GM20000 (cell line): ENCODE measurements around the gene PITPNM3.

Experiments
- DNase-seq: peaks from one replicate; pipeline ENCODE4 v3.0.0; 2012; ENCODE audit warnings: low spot score
- TF ChIP-seq, protein P1 (sequence below): IDR thresholded peaks from 2 replicates; pipeline ENCODE4 v1.5.1; 2012; ENCODE audit warnings: mild to moderate bottlenecking, control low read depth; ENCODE audit errors: extremely low read depth, missing control alignments

PITPNM3 gene

DNA sequence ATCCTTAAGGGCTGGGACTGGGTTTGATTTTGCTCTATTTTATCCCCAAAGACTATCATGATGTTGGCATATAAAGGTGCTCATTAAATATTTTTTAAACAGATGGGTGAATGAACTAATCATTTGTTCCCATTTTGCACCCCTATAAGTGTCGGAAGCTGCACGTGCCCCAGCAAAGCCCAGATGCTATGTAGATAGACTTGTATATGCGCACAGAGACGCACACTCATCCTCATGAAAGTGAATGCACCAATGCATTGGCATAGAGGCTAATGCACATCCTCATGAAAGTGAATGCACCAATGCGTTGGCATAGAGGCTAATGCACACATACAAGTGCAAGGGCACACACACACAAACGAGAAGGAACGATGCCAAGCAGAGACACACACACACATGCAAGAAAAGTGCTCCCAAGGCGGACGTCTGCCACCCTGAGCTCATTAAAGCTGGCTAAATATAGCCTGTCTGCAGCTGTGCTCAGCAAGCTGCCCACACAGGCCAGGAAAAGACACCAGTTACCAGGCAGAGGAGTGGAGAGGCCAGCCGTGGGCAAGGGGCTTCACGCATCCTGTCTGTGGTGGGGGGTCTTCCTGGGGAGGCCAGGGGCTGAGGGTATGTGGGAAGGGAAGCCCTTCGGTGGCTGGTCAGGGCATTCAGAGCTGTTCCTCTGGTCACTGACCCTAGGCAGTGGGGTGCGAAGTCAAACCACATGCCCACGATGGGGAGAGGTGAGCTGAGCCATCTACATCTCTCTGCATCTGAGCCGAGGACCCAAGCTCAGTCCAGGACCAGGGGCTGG lies 59.5 kb downstream of the PITPNM3 start:
- TF ChIP-seq, protein P1, sequence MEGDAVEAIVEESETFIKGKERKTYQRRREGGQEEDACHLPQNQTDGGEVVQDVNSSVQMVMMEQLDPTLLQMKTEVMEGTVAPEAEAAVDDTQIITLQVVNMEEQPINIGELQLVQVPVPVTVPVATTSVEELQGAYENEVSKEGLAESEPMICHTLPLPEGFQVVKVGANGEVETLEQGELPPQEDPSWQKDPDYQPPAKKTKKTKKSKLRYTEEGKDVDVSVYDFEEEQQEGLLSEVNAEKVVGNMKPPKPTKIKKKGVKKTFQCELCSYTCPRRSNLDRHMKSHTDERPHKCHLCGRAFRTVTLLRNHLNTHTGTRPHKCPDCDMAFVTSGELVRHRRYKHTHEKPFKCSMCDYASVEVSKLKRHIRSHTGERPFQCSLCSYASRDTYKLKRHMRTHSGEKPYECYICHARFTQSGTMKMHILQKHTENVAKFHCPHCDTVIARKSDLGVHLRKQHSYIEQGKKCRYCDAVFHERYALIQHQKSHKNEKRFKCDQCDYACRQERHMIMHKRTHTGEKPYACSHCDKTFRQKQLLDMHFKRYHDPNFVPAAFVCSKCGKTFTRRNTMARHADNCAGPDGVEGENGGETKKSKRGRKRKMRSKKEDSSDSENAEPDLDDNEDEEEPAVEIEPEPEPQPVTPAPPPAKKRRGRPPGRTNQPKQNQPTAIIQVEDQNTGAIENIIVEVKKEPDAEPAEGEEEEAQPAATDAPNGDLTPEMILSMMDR: no peak
- no peak for DNase-seq

DNA sequence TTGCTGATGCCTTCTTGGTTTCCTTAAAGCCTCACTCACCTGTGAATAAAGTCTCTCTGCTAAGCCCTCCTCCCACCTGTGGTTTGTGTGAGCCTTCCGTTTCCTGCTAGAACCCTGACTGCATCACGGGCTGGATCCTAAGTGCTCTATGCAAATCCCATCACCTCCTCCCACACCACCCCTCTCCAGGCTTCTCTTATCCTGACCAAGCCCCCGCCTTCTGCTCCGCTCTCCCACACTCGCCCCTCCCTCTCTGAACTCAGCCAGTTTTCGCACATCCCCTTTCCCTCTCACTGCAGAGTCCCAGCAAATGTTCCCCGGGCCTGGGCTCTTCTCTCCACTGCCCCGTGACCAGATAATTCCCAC lies 60.3 kb downstream of the PITPNM3 start:
- TF ChIP-seq, protein P1: no peak
- DNase-seq: peak; percentile 39

DNA sequence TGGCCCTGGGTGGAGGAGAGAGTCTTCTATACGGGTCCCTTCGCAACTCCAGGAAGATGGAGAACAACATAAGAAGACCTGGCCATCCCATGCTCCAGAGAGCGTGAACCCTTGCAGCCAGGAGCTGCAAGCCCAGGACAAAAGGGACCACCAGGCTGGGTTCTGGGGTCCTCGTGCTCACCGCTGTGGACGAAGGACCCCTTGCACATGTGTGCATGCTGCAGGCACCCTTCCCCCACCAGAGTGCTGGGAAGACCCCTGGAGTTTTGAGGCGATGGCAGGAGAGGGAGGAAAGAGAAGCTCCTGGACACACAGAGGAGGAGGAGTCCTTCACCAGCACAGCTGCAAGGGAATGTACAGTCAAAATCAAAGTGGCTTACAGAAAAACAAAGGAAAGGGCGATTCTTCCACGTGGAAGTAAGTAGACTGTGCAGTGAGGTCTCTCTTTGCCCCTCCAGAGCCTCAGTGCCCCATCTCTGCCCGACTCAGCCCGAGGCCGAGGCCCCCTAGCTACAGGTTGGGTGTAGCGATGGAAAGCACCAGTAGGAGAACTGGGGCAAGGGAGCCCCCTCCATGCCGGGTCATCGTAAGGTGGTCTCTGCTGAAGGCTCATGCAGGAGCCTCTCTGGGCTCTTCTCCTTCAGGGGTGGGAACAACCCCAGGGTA lies 60.8 kb downstream of the PITPNM3 start:
- DNase-seq: no peak
- TF ChIP-seq, protein P1: no peak

DNA sequence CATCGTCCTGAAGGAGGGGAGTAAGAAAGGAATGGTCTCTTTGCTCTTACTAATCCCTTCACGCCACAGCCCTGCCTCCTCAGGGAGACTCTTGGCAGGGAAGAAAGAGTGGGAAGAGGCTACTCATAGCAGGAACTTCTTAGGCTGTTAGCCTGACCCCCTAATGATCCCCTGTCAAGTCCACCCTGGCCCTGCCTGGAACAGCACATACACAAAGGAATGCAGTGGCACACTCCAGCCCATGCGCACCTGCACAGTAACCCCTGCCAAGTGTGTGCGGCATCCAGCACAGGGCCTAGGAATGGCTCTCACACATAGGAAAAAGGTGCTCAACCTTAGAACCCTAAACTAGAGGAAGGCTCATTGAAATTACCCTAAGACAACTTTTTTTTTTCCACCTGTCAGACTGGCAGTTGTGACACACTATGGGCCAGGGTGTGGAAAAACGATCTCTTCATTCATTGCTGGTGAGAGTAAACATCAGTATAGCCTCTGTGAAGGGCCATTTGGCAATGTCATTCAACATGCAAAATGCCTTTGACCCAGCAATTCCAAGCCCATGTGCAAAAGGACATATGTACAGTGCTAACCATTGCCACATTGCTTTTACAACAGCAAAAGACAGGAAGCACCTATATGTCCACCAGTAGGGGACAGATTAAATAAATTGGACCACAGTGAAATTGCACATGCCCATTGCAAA lies 62.0 kb downstream of the PITPNM3 start:
- TF ChIP-seq, protein P1: no peak
- no peak for DNase-seq

DNA sequence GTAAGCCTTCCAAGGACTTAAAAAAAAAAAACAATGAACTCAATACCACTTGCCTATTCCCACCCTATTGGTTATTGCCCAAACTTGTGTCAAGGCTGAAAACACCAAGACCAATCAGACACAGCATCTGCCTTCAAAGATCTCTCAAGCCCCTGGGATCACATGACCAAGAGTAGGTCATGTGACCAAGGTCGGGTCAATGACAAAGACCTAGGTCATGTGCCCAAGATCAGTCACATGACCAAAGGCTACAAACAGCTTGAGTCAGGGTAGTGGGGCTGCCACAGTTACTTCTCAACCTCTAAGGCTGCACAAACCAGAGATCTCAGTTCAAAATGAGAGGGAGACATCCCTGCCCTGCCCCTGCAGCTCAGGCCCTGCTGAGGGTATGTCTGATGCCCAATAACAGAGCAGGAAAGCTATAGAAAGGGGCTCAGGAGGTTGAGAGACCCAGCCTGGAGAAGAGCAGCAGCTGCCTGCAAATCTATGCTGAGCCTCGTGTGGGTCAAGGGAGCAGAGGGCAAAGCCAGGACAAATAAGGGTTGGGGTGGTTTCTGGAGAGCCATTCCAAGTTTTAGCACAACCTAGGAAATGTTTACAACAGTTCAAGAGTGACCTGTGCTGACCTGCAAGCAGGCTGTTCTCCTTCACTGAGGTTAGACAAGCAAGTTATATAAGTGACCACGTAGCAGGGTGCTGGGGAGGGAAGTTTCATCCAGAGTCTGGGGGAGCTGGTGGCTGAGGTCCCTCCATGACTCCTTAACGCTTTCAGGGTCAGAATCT lies 63.3 kb downstream of the PITPNM3 start:
- TF ChIP-seq, protein P1: no peak
- no peak for DNase-seq

DNA sequence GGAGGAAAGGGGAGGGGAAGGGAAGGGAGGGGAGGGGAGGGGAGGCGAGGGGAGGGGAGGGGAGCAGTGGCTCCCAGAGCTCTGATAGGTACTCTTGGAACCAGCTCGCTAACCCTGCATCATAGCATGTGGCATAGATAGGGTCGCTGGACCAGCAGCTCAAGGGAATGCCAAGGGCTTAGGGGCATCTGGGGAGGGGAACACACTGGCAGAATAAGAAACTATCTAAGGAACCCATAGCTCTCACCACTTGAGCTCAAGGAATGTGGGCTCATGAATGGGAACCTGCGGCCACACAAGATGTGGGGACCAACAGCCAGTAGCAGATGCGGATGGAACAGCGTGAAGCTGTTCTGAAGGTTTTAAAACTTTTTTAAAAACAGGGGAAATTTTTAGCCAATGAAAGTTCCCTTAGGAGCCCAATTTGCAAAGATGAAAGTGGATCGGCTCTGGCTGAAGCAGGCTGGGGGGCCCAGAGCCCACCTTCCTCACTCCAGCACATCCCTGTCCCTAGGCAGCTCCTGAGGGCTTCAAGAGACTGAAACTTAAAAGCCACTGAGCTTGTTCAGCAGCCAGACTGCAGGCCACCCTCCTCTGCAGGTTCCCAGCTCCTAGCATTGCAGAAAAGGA lies 65.2 kb downstream of the PITPNM3 start:
- DNase-seq: no peak
- TF ChIP-seq, protein P1: no peak
